Bronchial epithelial cell (primary cell): ENCODE measurements around the gene TXN. TPM values are rescaled to one million over a fixed set of nuclear protein-coding genes. Genes with fewer than 3 reads are reported as not detected.

Source experiments
- DNase-seq: peaks from one replicate; pipeline ENCODE4 v3.0.0-alpha.2; 2010; ENCODE audit warnings: low read depth
- FAIRE-seq: peaks from 2 replicates; lab custom pipeline; 2011; peaks lifted over from hg19 to GRCh38; lab: Jason Lieb, UNC
- H3K27me3 ChIP-seq: 2 replicates; pipeline ENCODE4 v1.5.1; 2011; ENCODE audit warnings: low read length; ENCODE audit not compliant: control insufficient read depth, insufficient read depth
- H3K36me3 ChIP-seq: 2 replicates; pipeline ENCODE4 v1.5.1; 2011; ENCODE audit warnings: low read length; ENCODE audit not compliant: control insufficient read depth, insufficient read depth
- H3K4me3 ChIP-seq: 2 replicates; pipeline ENCODE4 v1.5.1; 2011; ENCODE audit warnings: mild to moderate bottlenecking, low read depth, low read length, control low read depth
- total RNA-seq: library from RNA; depleted of rRNA; stranded (reverse); fragments of >200 nt; gene quantifications from 2 replicates; pipeline ENCODE4 v1.2.1, GENCODE V29; 2014
- TF ChIP-seq, protein P1 (sequence below): IDR thresholded peaks from 2 replicates; pipeline ENCODE4 v1.5.1; 2011; ENCODE audit warnings: mild to moderate bottlenecking, moderate library complexity, low read length, control low read depth, inconsistent platforms; ENCODE audit not compliant: insufficient read depth, severe bottlenecking

TXN gene
- total RNA-seq, 1 donor from 2014 or later, result 378 TPM

DNA sequence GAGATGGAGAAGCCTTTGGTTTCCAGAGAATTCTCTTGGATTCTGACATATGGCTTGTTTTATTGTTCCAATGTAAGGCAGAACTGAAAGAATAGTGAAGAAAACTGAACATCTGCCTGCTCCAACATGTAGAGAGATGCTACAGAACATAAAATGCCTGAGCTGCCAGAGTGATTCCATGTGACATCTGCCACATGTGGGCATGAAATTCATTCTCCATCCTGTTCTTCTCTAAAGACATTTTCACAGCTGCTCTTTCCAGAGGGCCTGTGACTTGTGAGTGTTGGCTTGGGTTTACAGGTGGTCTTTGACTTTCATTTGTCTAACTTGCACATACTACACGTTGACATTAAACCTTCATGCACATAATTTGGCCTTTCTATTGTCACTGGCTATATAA lies 33.7 kb upstream of the TXN start:
- H3K27me3 ChIP-seq, result no peaks in the 10 kb centered on the region
- no peaks in the 10 kb centered on the region for H3K36me3 ChIP-seq
- no peak overlapping the region for H3K4me3 ChIP-seq
- DNase-seq (no peak), FAIRE-seq (no peak)
- TF ChIP-seq, protein P1, sequence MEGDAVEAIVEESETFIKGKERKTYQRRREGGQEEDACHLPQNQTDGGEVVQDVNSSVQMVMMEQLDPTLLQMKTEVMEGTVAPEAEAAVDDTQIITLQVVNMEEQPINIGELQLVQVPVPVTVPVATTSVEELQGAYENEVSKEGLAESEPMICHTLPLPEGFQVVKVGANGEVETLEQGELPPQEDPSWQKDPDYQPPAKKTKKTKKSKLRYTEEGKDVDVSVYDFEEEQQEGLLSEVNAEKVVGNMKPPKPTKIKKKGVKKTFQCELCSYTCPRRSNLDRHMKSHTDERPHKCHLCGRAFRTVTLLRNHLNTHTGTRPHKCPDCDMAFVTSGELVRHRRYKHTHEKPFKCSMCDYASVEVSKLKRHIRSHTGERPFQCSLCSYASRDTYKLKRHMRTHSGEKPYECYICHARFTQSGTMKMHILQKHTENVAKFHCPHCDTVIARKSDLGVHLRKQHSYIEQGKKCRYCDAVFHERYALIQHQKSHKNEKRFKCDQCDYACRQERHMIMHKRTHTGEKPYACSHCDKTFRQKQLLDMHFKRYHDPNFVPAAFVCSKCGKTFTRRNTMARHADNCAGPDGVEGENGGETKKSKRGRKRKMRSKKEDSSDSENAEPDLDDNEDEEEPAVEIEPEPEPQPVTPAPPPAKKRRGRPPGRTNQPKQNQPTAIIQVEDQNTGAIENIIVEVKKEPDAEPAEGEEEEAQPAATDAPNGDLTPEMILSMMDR, result no peak

DNA sequence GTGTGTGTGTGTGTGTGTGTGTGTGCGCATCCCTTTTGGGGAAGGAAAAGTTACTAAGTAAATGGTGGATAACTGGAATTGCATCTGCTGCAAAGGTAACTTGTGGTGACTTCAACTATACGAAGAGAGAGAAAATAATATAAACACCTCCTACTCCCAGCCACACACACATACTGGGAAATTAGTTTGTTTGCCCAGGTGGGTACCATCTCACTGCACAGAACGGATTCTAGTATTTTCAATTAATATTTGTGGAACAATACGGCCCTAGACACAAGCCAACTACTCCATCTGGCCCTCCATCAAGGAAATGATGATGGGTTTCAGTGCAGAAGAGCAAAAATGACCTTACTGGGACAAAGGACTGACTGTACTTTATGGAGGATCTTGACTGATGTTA lies 32.2 kb upstream of the TXN start:
- H3K4me3 ChIP-seq, result no peak overlapping the region
- H3K27me3 ChIP-seq, result no peaks in the 10 kb centered on the region
- no peak for DNase-seq
- H3K36me3 ChIP-seq, result no peaks in the 10 kb centered on the region
- no peak for FAIRE-seq
- TF ChIP-seq, protein P1, result no peak

DNA sequence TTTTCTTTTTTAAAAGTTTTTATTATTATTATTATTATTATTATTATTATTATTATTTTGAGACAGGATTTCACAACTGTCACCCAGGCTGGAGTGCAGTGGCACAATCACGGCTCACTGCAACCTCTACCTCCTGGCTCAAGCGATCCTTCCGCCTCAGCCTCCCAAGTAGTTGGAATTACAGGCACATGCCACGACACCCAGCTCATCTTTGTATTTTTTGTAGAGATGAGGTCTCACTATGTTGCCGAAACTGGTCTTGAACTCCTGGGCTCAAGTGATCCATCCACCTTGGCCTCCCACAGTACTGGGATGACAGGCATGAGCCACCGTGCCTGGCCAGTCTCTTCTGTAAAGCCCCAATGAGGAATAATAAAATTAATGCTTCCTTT lies 31.0 kb upstream of the TXN start:
- Histone ChIP-seq H3K36me3 (no peaks in the 10 kb centered on the region), H3K27me3 (no peaks in the 10 kb centered on the region), H3K4me3 (no peak overlapping the region)
- TF ChIP-seq, protein P1, result no peak
- FAIRE-seq, result no peak
- DNase-seq, result no peak

GRCh38 chr9:110284211-110284844 lies 28.0 kb upstream of the TXN start:
- TF ChIP-seq, protein P1, result no peak
- no peak overlapping the region for H3K4me3 ChIP-seq
- FAIRE-seq, result no peak
- peak; percentile 80 for DNase-seq
- no peaks in the 10 kb centered on the region for H3K27me3 ChIP-seq
- no peaks in the 10 kb centered on the region for H3K36me3 ChIP-seq

DNA sequence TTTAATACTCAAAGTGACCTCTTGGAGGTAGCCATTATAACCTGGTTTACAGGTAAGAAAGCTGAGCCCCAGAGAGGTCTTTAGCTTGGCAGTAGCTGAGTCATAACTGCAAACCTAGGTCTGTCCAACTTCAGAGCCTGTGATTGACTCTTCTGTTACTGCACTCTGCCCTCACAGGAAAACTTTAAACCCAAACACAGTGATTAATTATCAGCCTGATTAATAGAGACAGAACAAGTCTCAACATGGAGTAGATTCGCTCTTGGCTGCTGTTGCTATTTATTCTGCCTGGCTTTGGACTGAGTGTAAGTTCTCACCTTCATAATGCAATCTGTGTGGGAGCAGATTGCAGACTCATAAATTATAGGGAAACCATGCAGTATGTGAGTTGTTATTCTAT lies 27.4 kb upstream of the TXN start:
- FAIRE-seq, result peak; percentile 72
- Histone ChIP-seq H3K4me3 (no peak overlapping the region), H3K36me3 (no peaks in the 10 kb centered on the region), H3K27me3 (no peaks in the 10 kb centered on the region)
- DNase-seq, result peak; percentile 99
- TF ChIP-seq, protein P1, result no peak

GRCh38 chr9:110282739-110283081 lies 26.4 kb upstream of the TXN start:
- no peak for FAIRE-seq
- H3K27me3 ChIP-seq, result no peaks in the 10 kb centered on the region
- TF ChIP-seq, protein P1, result no peak

More at GRCh38 chr9:110282739-110283081, 26.4 kb upstream of the TXN start:
- no peaks in the 10 kb centered on the region for H3K36me3 ChIP-seq
- DNase-seq, result no peak
- H3K4me3 ChIP-seq, result no peak overlapping the region
